Caco-2 (cell line): ENCODE data around the gene KRT73. TPM values are rescaled to one million over a fixed set of nuclear protein-coding genes. Genes with fewer than 3 reads are reported as not detected.

ENCODE experiments used
- BruUV-seq: library from RNA; stranded (reverse); fragments of 400-500 nt; replicated peaks from 2 replicates; lab custom pipeline; 2021; lab: Mats Ljungman, UMichigan
- CTCF ChIA-PET: fragments of 300-600 bp; sonication (Branson Sonifier 250); formaldehyde crosslinking; loops from one replicate; lab custom pipeline; 2022; ENCODE audit warnings: antibody characterized with exemption; lab: Charles Lee
- POLR2A ChIA-PET: fragments of 300-600 bp; sonication (Branson Sonifier 250); formaldehyde crosslinking; loops from one replicate; lab custom pipeline; 2022; ENCODE audit warnings: antibody characterized with exemption; lab: Charles Lee
- DNase-seq, 2 experiments: peaks; one replicate each; pipeline versions ENCODE4 v3.0.0 to v3.0.0-alpha.2; 2020 to 2022
- H3K27me3 ChIP-seq: replicated peaks from 2 replicates; pipeline ENCODE4 v1.6.0; 2011; ENCODE audit warnings: low read length; ENCODE audit not compliant: control insufficient read depth, insufficient read depth
- H3K36me3 ChIP-seq: 2 replicates; pipeline ENCODE4 v1.5.1; 2011; ENCODE audit warnings: low read length; ENCODE audit not compliant: control insufficient read depth, insufficient read depth
- H3K4me1 ChIP-seq: fragments of 250-450 bp; sonication (Bioruptor Pico); 2 replicates; pipeline ENCODE4 v1.5.1; 2020; ENCODE audit warnings: mild to moderate bottlenecking
- H3K4me3 ChIP-seq: 2 replicates; pipeline ENCODE4 v1.5.1; 2011; ENCODE audit warnings: low read depth, mild to moderate bottlenecking, control low read depth, low read length
- H3K9me3 ChIP-seq: fragments of 250-450 bp; sonication (Bioruptor Pico); 2 replicates; pipeline ENCODE4 v1.5.1; 2020; ENCODE audit warnings: mild to moderate bottlenecking, moderate library complexity
- H3K27ac Mint-ChIP-seq: one replicate; pipeline ENCODE4 v1.8.0; 2022; ENCODE audit warnings: mixed read lengths; ENCODE audit not compliant: unreplicated experiment
- H3K27me3 Mint-ChIP-seq: one replicate; pipeline ENCODE4 v1.8.0; 2022; ENCODE audit warnings: mixed read lengths; ENCODE audit not compliant: insufficient read depth, unreplicated experiment
- H3K36me3 Mint-ChIP-seq: one replicate; pipeline ENCODE4 v1.8.0; 2022; ENCODE audit warnings: mild to moderate bottlenecking, mixed read lengths; ENCODE audit not compliant: insufficient read depth, unreplicated experiment
- H3K4me1 Mint-ChIP-seq: one replicate; pipeline ENCODE4 v1.8.0; 2022; ENCODE audit warnings: low read depth, mixed read lengths; ENCODE audit not compliant: unreplicated experiment
- H3K4me3 Mint-ChIP-seq: one replicate; pipeline ENCODE4 v1.8.0; 2022; ENCODE audit warnings: mild to moderate bottlenecking, moderate library complexity, mixed read lengths; ENCODE audit not compliant: unreplicated experiment
- H3K9me3 Mint-ChIP-seq: one replicate; pipeline ENCODE4 v1.8.0; 2022; ENCODE audit warnings: mixed read lengths; ENCODE audit not compliant: unreplicated experiment
- intact Hi-C: fragments of 100-400 bp; cut with micrococcal nuclease; formaldehyde crosslinking; loops from one replicate; pipeline ENCODE4 v1.10.0; 2022; ENCODE audit not compliant: unreplicated experiment
- total RNA-seq: library from RNA; stranded (reverse); gene quantifications from 2 replicates; pipeline ENCODE4 v1.2.3, GENCODE V29; 2022
- TF ChIP-seq, protein P1 (sequence below), 2 experiments: fragments of 200-600 bp in 1 of 2; IDR thresholded peaks; 1 replicate in 1 of 2; 2 replicates in 1 of 2; pipeline versions ENCODE4 v1.5.1 to v1.8.0; 2011 to 2022; ENCODE audit warnings: antibody characterized with exemption in 1 of 2, control low read depth in 1 of 2, inconsistent platforms in 1 of 2, low read depth in 1 of 2, low read length in 1 of 2, mild to moderate bottlenecking in 1 of 2, moderate library complexity in 1 of 2; ENCODE audit not compliant: insufficient read depth in 1 of 2, severe bottlenecking in 1 of 2, unreplicated experiment in 1 of 2

Gene KRT73
- total RNA-seq, 1 experiment from 2014 or later = not detected

- Histone ChIP-seq H3K9me3 (no peaks in the 10 kb centered on the region), H3K4me1 (no peaks in the 10 kb centered on the region), H3K27me3 (no peaks in the 10 kb centered on the region; the same call in 1 of the 2 replicates), H3K4me3 (no peak overlapping the region), H3K36me3 (no peaks in the 10 kb centered on the region)
- ChIA-PET POLR2A (no interaction called here), CTCF (no interaction called here)
- no peak for DNase-seq
- intact Hi-C loops = no loop called here
- Mint-ChIP-seq H3K27ac (no peak overlapping the region), H3K4me1 (no peaks in the 10 kb centered on the region), H3K9me3 (no peaks in the 10 kb centered on the region), H3K4me3 (no peak overlapping the region), H3K36me3 (no peaks in the 10 kb centered on the region), H3K27me3 (peaks cover 35% of the 10 kb centered on the region)
- BruUV-seq = no TSS peak
- TF ChIP-seq, protein P1, sequence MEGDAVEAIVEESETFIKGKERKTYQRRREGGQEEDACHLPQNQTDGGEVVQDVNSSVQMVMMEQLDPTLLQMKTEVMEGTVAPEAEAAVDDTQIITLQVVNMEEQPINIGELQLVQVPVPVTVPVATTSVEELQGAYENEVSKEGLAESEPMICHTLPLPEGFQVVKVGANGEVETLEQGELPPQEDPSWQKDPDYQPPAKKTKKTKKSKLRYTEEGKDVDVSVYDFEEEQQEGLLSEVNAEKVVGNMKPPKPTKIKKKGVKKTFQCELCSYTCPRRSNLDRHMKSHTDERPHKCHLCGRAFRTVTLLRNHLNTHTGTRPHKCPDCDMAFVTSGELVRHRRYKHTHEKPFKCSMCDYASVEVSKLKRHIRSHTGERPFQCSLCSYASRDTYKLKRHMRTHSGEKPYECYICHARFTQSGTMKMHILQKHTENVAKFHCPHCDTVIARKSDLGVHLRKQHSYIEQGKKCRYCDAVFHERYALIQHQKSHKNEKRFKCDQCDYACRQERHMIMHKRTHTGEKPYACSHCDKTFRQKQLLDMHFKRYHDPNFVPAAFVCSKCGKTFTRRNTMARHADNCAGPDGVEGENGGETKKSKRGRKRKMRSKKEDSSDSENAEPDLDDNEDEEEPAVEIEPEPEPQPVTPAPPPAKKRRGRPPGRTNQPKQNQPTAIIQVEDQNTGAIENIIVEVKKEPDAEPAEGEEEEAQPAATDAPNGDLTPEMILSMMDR (IDR thresholded peaks at IDR 0.05; ENCODE audit: insufficient read depth in 1 of 2, low read depth in 1 of 2, low read length in 1 of 2, severe bottlenecking in 1 of 2, unreplicated experiment in 1 of 2) = no peak
Observed at GRCh38 chr12:52644078-52644415, 25.7 kb upstream of the KRT73 start.

DNA sequence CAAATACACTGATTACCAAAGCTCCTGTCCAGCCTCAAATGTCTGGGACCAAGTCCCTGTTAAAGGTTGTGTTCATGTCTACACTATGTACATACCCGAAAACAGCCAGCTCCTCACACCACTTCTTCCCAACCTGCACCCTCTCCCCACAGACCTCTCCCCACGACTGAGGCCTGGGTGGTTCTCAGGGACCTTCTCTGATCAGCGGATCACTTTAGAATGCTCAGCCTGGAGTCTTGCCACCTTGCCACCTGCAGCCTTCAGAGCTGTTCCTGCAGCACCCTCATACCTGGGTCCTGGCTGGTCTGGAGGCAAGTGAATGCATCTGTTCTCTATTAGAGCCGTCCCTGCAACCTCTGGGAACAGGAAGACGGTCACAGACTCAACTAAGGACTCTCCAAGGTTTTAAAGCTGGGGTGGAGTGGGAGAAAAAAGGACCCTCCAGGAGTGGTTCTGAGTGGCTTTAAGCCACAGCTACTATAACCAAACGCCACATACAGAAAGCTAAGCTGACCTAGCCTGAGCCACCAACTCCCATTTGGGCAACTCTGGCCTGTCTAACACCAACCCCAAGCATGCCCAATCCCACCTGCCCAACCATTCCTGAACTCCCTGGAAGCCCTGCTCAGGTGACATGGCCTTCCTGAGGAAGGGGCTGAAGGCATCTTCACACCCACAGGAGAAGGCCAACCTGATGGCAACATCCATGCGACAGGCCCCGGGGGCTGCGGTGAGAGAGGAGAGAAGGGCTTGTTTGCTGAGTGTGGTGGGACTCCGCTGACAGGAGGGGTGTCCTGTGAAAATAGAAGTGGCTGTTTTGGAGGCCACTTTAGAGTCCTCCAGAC is 25.1 kb upstream of the KRT73 start:
- H3K9me3 Mint-ChIP-seq = no peaks in the 10 kb centered on the region
- Histone ChIP-seq H3K4me1 (no peaks in the 10 kb centered on the region), H3K9me3 (no peaks in the 10 kb centered on the region), H3K27me3 (no peaks in the 10 kb centered on the region), H3K36me3 (no peaks in the 10 kb centered on the region), H3K4me3 (no peak overlapping the region)
- no peaks in the 10 kb centered on the region for H3K4me1 Mint-ChIP-seq
- intact Hi-C loops = no loop called here
- H3K27ac Mint-ChIP-seq = no peak overlapping the region
- TF ChIP-seq, protein P1 (IDR thresholded peaks at IDR 0.05; ENCODE audit: insufficient read depth in 1 of 2, low read depth in 1 of 2, low read length in 1 of 2, severe bottlenecking in 1 of 2, unreplicated experiment in 1 of 2) = no peak
- no peaks in the 10 kb centered on the region for H3K36me3 Mint-ChIP-seq
- POLR2A ChIA-PET = no interaction called here
- no peak for DNase-seq
- H3K4me3 Mint-ChIP-seq = no peak overlapping the region
- no TSS peak for BruUV-seq
- peaks cover 35% of the 10 kb centered on the region for H3K27me3 Mint-ChIP-seq
- CTCF ChIA-PET = no interaction called here

GRCh38 chr12:52641468-52641867 is 23.1 kb upstream of the KRT73 start:
- no peak overlapping the region for H3K27ac Mint-ChIP-seq

More at GRCh38 chr12:52641468-52641867, 23.1 kb upstream of the KRT73 start:
- DNase-seq = no peak
- no peaks in the 10 kb centered on the region for H3K4me1 ChIP-seq
- Mint-ChIP-seq H3K9me3 (no peaks in the 10 kb centered on the region), H3K4me3 (no peak overlapping the region), H3K27me3 (peaks cover 29% of the 10 kb centered on the region), H3K36me3 (no peaks in the 10 kb centered on the region), H3K4me1 (no peaks in the 10 kb centered on the region)
- no peaks in the 10 kb centered on the region for H3K9me3 ChIP-seq
- POLR2A ChIA-PET = no interaction called here
- H3K36me3 ChIP-seq = no peaks in the 10 kb centered on the region
- TF ChIP-seq, protein P1 (IDR thresholded peaks at IDR 0.05; ENCODE audit: insufficient read depth in 1 of 2, low read depth in 1 of 2, low read length in 1 of 2, severe bottlenecking in 1 of 2, unreplicated experiment in 1 of 2) = no peak
- intact Hi-C loops = no loop called here
- no TSS peak for BruUV-seq
- no peak overlapping the region for H3K4me3 ChIP-seq
- CTCF ChIA-PET = no interaction called here
- no peaks in the 10 kb centered on the region for H3K27me3 ChIP-seq
